NCI-H526 (cell line): ENCODE data around the gene AXIN2.

Source experiments
- DNase-seq, 2 experiments: peaks; one replicate each; lab custom pipeline; 2025; lab: John Stamatoyannopoulos, UW

Gene AXIN2, protein sequence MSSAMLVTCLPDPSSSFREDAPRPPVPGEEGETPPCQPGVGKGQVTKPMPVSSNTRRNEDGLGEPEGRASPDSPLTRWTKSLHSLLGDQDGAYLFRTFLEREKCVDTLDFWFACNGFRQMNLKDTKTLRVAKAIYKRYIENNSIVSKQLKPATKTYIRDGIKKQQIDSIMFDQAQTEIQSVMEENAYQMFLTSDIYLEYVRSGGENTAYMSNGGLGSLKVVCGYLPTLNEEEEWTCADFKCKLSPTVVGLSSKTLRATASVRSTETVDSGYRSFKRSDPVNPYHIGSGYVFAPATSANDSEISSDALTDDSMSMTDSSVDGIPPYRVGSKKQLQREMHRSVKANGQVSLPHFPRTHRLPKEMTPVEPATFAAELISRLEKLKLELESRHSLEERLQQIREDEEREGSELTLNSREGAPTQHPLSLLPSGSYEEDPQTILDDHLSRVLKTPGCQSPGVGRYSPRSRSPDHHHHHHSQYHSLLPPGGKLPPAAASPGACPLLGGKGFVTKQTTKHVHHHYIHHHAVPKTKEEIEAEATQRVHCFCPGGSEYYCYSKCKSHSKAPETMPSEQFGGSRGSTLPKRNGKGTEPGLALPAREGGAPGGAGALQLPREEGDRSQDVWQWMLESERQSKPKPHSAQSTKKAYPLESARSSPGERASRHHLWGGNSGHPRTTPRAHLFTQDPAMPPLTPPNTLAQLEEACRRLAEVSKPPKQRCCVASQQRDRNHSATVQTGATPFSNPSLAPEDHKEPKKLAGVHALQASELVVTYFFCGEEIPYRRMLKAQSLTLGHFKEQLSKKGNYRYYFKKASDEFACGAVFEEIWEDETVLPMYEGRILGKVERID

DNA sequence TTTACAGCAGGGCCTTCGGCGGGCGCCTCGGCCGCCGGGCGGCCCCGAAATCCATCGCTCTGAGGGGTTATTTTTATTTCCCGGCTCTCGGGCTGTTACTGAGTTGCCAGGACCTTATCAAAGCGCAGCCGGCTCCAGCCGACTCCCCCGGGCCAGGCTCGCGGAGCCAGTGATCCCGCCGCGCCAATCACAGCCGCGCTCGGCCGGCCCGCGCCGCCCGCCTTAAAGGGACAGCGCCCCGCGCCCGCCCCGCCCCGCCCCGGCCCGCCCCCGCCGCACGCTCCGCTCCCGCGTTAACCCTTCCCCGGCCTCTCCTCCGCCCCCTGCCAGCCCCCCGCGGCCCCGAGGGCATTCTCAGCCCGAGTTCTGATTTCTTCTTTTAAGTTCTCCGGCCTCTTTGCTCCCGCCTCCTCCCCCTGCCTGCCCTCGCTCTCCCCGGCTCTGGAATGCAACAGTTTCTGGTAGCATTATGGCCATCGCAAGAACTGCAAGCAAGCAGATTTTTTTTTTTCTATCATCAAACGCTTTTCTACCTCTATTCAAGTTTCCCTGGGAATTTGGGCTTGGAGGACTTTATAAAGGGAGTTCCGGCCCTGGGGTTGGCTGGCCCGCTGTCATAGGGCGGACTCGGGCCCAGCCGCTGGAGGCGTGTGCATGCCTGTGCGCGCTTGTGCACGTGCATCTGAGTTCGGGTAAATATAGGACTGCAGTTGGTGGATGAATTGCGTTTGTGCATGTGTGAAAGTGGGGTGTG is at the start of gene AXIN2:
Gene AXIN2 (minus strand): TSS at position 197 of the 754 bp plus-strand sequence. CDS start 3,028 bp downstream, outside the sequence.
- DNase-seq: peak; percentile 49 to 92

DNA sequence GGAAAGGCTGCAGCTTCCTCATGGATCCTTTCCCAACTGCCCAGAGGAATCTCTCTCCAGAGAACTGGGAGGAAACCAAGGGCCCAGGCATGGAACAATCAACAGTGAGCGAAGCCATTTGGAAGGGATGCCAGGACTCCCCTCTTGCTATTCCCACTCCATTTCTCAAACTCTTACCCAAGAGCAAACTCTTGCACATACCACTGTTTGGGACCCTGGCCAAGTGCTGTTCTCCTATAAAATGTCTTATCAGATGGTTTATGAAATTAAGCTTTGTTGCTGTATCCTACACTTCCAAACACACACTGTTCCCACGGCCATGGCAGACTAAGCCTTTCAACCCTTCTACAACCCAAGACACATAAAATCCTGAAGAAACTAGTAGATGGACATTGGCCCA is 48.3 kb upstream of the AXIN2 start:
- DNase-seq: no peak

DNA sequence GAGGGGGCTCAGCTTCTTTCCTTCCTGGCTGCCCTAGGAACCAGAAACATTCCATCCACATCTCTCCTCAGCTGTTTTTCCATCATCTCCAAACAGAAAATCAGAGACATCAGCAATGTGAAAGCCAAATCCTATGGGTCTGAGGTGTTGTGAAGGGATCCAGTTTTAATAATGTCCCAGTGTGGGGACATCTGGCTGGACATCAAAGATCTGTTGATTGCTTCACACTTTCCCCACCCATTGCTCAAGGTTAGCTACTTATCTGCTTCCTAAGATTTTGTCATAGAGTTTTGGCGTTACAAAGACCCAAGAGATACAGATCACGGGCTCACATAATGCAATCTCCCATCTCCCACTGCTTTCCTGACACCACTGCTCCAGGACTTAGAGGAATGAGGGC is 47.8 kb upstream of the AXIN2 start:
- DNase-seq: no peak

DNA sequence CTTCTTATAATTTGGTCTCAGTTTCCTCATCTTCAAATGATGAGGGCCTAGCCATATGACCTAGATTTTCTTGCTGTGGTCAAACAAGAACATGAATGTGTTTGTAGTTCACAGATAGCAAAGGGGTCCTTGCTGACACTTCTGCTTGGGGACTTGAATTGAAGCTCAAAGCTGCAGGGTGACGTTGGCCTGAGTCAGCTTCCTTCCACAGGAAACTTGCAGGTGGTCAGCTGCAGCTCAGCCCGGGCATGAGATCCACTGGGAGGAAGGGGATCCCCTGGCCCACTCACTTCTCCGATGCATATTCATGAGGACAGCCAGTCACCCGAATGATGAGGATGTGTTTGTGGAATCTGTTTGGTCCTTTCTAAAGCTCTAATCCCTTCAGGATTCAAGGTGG is 42.6 kb upstream of the AXIN2 start:
- DNase-seq: no peak

DNA sequence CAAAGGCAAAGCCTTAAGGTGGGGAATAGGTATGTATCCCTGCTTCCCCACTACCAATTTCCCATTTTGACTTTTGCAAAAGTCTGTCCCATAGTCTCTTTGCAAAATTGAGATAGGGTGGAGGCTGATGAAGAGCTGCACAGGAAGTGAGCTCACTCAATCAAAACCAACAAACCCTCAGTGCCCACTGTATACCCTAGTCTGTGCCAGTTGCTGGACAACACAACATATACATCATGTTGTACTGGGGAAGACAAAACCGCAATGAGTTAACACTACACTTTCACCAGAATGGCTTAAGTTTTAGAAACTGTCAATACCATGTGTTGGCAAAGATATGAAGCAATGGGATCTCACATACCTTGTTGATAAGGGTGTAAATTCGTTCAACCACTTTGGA is 40.4 kb upstream of the AXIN2 start:
- no peak for DNase-seq

DNA sequence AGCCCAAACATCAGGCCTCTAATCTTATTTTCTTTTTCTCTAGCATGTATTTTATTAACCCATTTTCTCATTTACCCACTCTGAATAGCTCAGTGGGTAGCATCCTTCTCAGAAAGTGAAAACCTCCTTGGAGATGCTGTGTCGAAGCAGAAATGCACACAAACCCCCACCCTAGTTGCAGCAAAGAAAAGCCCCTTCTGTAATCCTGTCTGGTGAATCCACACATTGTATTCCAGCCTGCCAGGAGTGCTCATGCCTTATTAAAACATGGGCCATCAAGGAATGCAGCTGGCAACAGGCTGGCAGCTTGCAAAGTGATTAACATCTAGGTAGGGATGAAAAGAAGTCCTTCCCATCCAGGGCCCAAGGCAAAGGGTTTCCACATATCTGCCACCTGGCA is 39.7 kb upstream of the AXIN2 start:
- DNase-seq: no peak

DNA sequence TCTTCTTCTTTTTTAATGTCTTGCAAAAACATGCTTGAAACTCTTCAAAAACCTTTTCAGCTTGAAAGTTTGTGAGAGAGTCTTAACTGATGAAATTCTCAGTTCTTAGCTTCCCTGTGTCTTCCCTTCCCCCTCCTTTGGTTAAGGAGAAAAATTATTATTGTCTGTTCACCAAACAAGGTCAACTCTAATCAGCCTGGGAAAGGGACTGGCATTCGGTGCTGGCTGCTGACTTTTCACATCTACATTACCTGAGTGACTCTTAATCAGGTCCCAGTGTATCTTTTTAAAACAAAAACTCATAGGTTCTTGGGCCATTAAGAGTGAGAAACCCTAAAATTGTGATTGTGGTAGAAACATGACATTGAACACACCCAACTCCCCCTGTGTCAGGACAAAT is 39.1 kb upstream of the AXIN2 start:
- no peak for DNase-seq

DNA sequence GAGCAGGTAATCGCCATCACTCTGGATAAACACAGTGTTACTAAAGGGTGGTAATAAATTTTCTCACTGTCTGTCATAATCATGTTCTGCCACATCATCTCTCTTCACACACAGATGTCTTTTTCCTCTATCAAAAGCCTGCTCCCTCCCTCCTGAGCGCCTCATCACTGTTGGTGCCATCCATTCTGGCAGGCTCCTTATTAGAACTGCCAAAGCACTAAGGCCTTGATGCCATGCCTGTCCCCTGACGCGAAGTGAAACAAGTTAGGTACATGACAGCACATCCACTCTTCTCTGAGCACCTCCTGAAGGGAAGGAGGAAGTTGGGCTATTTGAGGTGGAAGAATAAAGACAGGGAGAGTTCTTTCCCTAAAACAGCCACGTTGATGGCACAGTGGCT is 38.2 kb upstream of the AXIN2 start:
- no peak for DNase-seq

DNA sequence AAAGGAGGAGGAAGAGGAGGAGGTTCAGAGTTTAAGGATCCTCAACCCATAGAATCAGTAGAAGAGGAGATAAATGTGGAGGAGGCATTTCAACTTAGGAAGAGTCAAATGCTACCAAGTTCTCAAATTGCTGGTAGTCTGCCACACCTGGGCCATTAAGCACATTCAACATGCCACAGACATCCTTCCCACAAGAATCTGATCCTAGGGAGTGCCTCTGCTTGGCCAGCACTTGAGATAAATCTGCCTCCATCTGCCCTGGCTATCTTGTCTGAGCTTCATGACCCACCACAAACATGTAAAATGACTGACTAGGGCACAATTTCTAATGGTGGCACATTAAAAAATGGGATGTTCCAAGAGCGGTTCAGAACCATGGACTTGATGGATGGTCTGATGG is 37.3 kb upstream of the AXIN2 start:
- no peak for DNase-seq

DNA sequence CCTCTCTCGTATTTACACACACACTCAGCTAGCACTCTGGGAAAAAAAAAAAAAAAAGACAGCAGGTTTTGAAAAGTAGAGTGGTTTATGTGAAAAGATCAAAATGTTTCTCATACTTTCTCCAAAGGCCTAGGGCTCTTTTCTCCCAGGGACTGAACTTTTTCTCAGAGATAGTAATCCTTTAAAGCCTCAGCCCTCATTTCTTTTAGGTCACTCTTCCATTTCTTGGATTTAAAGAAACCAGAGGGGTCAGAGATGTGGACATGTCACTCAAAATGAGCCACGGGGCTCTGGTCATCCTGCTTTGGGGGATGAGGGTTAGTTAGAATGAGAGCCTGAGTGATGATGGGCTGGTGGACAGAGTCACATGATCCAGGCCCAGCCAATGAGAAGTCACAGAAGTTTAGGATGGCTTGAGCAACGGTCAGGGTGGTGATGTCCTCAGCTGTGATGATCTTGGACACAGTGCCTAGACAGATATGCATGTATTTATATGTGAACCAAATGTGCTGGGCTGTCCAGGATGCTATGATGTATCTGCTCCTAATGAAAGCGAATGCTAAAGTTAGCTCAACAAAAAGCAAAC is 33.7 kb upstream of the AXIN2 start:
- no peak for DNase-seq

DNA sequence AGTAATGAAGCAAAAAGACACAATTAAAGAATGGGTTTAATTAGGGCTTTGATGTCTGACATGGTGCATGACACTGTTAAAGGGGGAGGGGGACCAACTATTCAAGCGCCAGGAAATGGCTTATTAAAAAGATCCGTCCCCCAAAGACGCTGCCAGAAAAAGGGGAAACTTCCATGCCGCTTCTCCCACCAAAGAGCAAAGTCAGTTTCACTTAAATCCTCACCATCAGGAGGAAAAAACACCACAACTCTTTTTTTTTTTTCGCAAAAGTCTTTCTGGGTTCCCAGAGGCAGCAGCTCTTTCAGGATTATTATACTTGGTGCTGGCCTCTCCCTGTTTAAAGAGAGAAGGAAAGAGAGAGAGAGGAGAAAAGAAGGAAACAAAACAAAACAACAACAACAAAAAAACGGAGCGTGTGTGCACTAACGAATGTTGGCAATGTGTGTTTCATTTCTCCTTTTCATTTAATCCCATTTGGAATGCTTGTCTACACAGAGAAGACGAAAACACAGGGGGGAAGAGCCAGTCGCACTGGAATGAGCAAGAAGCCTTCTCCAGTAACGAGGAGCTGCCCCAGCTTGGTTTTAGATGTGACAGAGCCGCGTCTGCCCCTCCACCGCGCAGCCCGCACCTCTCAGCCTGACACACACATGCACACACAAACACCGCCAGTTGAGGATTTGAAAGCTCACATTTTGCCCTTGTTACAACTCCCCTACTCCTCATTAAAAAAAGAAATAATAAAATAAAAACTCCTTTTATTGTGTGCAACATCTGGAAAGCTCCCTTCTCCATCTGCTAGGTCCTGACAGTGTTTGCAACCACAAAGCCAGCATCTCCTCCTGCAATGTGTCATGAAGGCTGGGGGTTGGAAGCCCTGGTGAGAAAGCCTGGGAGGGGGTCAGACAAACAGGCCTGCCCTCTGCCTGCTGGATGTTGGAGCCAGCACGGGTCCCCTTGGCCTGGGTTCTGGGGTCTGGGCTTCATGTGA is 32.7 kb upstream of the AXIN2 start:
- DNase-seq: no peak

DNA sequence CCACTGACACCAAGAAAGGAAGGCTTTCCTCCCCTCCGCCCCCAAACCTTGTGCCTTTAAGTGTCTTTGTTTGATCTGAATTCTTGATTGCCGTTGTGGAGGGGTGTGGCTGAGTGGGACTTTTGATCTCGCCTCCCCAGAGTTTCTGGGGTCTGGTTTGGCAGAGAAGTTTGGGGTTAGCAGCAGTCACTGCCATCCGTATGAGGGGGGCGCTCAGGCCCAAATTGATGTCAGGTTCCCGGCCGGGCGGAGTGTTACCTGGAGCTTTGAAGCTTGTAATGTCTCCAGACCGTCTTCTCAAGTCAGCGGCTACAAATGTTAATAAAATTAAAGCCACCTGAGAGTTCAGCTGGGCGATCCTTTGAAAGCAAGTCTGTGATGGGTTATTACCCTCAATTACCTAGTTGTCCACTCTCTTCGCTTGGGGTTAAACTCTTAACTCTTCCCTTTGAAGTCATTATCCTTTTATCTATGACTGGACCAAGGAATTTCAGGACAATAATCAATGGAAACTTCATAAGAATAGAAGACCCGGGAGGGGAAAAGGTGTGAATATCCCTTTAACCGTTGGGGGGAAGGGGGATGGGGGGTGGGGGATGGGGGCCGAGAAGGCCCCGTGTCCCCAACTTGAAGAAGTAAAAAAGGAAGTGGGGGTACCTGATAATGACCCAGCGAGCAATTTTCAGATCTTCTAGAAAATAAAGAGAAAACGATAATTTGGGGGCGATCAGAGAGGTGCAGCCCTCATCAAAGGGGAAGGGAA is 31.8 kb upstream of the AXIN2 start:
- no peak for DNase-seq

DNA sequence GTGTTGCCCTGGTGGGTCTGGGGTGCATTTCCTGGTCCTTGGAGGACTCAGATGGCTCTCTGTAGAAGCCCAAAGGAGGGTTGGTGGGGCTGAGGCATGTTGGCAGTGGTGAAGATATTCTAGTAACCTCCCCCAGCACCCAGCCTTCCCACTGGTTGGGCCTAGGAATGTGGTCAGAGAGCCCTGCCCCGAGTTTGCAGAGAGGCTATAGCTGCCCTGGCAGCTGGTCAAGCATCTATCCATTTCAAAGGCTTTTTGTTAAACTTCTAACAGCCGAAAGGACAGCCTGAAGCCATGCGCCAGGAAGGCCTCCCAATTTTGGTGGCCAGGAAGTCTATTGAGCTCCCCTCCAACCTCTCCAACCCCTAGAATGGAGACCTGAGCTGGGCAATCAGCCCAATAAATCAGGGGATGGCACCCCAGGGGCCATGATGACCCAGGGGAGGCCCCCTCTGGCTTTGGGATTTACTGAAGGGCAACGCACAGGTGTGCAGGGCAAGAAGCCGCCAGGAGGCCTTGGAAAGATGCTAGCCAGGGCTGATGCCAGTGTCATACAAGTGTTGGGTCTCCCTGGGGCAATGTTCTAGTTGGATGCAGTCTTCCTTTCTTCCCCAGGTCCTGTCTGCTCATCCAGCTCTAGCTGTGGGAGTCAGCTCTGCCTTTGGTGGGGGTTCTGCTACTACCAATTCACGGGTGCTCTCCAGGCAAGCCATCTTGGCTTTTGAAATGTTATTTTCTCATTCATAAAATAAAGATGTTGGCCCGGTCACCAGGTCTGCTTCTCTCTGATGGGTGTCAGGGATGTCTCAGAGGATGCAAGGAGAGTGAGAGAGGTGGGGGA is 30.9 kb upstream of the AXIN2 start:
- DNase-seq: no peak

DNA sequence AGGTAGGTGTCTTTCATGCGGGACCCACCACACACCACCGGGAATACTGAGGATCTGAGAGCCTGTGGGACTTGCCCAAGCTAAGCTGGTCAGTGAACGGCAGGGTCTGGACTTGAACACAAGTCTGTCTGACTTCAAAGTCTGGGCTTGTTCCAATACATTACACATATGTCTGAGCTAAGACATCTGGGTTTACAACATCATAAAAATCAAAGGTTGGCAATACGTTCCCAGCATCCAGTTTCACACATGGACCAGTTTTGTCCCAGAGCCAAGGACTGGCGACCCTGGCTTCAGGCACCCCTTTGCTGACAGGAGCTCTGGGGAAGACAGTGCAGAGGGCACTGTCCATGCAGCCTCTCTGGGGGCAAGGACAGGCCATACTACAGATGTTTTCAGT is 27.9 kb upstream of the AXIN2 start:
- no peak for DNase-seq

DNA sequence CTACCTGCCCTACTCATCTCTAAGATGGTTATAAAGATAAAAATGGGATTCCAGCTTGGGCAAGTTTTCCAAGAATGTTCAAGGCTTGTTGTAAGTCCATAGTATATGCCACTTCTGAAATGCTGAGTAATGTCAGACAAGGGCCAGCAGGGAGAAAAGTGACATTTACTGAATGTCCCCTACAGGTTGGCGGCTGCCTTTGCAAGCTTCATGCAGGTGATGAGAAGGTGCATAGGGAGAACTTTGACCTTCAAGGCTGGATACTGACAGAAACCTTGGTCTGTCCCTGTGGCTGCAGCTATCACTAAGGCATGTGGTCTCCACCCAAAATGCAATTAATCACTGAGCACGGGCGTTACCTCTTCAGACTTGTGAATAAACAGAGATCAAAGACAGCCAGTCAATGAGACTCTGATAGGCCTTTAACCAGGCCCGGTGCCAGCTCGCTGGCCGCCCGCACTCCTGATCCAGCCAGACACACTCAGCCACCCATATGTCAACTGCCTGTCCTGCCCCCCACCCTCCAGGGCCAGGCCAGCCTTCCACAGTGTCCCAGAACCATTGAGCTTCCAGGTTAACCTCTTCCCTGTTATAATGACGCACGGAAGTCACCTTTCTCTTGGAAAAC is 26.8 kb upstream of the AXIN2 start:
- DNase-seq: peak in 1 of 2 experiments; percentile 9

DNA sequence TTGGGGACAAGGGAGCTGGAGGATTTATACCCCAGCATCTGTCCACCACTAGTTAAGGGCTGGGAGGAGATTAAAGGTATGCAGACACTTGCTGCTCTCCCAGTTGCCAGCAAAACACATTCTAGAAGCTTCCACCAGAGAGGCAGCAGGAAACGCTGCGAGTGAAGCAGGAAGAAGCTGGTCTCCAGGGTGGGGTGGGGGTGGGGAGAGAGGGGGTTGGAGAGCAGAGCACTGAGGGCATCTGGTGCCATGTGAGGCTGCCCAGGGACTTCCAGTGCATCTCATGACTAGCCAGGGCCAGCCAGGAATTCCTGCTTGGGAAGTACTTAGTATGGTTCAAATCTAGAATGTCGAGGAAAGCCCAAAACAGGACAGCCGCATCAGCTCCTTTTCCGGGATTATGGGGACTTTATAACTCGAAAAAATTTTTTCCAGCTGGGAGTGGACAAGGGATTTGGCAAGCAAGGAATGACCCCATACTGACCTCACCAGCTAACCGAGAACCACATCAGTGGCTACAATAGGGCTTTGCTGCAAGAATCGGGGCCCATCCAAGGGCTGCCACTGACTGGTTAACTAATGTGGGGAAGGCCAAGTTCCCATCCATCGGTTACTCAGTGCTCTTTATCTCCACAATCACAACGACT is 26.2 kb upstream of the AXIN2 start:
- no peak for DNase-seq

DNA sequence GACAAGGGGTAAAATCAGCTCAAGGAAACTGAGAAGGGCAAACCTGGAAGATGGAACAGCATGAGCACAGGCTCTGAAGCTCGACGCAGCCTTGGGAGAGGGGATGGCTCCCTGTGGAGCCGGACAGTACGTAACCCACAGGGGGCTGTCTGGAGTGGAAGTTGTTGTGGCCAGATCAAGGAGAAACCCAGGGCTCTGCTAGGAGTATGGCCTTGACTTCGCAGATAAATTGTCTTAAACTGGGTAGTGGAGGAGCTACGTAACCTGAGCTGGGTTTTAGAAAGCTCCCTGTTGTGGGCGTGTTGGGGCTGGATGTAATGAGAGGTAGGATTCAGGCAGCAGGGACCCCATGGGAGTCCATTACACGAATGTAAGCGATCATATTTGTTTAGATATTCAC is 25.5 kb upstream of the AXIN2 start:
- no peak for DNase-seq
